ENCODE measurements around the gene SLFN12L. TPM values are rescaled to one million over a fixed set of nuclear protein-coding genes. Genes with fewer than 3 reads are reported as not detected.
"Not testable (repeated sequence)": the region's sequence is repeated elsewhere in the genome, so short reads cannot be mapped to it uniquely, and the experiment has no call there.

Gene SLFN12L
- not detected in 2 replicates for total RNA-seq (2014; rRNA removed; shearing (Covaris generic))
- not detected in 2 replicates for polyA plus RNA-seq (2015; cell fraction: cytosol; rRNA removed)
- 0.07 TPM in 1 of 2 replicates, not detected in the other for polyA plus RNA-seq (2015; cell fraction: nucleus; rRNA removed)

GRCh38 chr17:35537601-35538141 is at the start of gene SLFN12L:
TSS of gene SLFN12L (minus strand) at chr17:35537678. CDS start at chr17:35522364, 15,314 bp downstream.
- no peak for DNase-seq (ENCODE audit: low read depth)

GRCh38 chr17:35586569-35587073 is 49.1 kb upstream of the SLFN12L start:
- DNase-seq (ENCODE audit: low read depth): no peak

GRCh38 chr17:35584061-35584460 is 46.6 kb upstream of the SLFN12L start:
- DNase-seq (ENCODE audit: low read depth): no peak

DNA sequence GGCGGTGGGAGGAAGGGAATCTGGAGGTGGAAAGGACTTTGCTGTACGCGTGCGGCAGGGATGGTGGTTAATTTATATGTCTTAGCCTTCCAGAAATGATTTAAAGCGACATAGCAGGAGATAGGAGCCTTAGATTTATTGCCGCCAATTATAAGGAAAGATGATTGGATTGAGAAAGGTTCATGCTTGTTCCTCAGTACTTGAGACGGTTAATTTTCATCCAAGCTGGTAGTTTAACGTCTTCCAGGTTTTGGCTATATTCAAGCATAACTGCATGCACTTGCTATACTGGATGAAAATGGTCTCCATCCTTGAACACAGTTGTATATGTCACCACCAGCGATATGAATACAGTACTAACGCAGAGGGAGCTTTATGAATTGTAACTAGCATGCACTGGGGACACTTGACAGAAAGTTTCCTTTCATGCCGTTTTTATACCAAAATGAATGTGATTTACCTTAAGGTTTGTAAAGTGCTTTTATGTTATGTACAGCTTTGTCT is 41.5 kb upstream of the SLFN12L start:
- DNase-seq (ENCODE audit: low read depth): no peak

- DNase-seq (ENCODE audit: low read depth): peak; percentile 91
Observed at GRCh38 chr17:35578197-35578928, 40.9 kb upstream of the SLFN12L start, which contains the start of gene PEX12. TSS of gene PEX12 (minus strand) at chr17:35578571. CDS start at chr17:35578021, 550 bp downstream.

DNA sequence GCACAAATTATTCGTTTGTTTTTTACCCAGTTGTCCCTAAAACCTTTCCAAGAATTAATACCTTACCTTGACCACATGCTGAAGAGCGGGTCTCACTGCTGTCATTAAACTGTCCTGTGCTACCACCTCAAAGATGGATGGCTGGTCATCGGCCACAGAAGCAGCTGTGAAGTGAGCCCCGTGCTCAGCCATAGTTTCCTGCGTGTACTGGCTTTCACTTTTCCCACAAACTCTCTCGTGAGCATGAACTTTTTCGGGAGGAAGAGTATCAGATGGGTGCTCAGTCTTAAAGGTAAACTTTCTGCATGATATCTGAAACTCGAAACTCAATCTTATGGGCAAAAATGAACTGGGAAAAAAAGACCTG is 40.3 kb upstream of the SLFN12L start:
- DNase-seq (ENCODE audit: low read depth): no peak

- DNase-seq (ENCODE audit: low read depth): no peak
Observed at GRCh38 chr17:35575759-35576158, 38.3 kb upstream of the SLFN12L start.

- DNase-seq (ENCODE audit: low read depth): no peak
Observed at GRCh38 chr17:35569405-35569804, 31.9 kb upstream of the SLFN12L start.

DNA sequence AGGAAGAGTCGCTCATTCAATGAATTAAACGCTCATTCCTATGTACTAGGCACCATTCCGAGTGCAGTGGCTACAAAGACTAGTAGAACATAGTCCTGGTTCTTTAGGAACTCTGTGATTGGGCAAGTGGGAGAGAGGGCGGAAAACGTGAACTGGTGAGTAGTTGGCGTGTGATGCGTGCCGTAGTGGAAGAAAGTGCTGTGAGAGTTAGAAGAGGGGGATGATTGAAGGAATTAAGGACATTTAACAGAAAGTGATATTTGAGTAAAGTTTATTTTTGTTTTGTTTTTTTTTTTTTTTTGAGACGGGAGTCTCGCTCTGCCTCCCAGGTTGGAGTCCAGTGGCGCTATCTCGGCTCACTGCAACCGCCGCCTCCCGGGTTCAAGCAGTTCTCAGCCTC is 31.1 kb upstream of the SLFN12L start:
- peak; percentile 35 for DNase-seq (ENCODE audit: low read depth)

DNA sequence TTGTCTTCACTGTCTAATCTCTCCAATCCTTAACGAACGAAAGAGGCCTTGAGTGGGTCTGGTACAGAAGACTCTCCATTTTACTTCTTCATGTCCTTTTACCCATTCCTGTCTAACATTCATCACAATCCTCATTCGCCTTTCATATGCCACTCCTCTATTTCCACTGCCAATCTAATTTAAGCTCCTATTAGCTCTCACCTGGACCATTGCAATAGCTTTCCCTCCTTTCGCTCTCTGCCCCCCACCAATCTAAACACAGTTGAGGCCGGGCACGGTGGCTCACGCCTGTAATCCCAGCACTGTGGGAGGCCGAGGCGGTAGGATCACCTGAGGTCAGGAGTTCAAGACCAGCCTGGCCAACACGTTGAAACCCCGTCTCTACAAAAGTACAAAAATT is 29.5 kb upstream of the SLFN12L start:
- DNase-seq (ENCODE audit: low read depth): no peak

- DNase-seq (ENCODE audit: low read depth): not testable (repeated sequence)
Observed at GRCh38 chr17:35563181-35563580, 25.7 kb upstream of the SLFN12L start.

DNA sequence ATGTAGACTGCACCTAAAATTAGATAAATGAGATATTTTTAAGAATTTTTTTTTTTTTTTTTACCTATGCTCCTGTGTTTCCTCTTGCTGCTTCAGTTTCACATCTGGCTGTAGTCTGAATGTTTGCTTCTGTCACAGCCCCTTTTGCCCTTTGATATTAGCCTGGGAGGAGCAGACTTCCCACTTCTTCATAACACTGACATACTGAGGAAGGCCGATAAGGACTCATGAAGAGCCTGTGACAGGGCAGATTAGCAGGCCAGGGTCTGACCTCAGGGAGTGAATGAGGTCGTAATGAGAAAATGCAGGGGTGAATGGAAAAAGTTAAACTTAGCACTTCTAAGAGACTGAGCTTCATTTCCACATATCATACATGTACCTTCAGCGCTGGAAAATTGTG is 23.2 kb upstream of the SLFN12L start, which contains the start of gene SLFN14:
Gene SLFN14, minus strand, starts transcription at position 117 of the 400 bp plus-strand sequence. CDS start 2,757 bp downstream, outside the sequence.
- no peak for DNase-seq (ENCODE audit: low read depth)

DNA sequence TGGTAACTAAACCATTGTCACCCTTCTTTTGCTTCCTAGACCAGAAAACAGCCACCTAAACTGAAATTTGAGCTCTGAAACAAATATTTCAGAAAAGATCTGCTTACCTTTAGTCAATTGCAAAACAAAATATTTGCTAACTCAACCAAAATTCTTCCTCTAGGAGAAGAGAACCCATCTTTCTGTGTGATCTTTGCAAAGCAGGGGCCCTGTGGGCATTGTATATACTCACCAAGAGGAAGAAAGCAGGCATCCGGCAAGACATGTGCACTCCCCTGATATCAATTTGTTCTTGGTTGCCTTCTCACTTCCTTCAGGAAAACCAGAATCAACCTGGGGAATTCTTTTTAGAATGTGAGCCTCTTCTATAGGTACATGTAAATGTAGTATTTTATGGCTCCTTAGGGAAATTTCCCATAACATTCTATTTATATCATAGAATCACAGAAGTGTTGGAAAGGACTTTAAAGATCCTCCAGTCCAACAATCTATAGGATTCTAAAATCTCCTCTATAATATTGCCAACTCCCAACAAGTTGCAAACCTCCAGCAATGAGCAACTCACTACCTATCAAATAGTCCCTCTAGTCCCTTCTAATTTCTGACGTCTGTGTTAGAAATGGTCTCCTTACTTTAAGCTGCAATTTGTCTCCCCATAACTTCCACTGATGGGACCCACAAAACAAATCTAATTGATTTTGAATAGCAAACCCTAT is 22.2 kb upstream of the SLFN12L start:
- no peak for DNase-seq (ENCODE audit: low read depth)

DNA sequence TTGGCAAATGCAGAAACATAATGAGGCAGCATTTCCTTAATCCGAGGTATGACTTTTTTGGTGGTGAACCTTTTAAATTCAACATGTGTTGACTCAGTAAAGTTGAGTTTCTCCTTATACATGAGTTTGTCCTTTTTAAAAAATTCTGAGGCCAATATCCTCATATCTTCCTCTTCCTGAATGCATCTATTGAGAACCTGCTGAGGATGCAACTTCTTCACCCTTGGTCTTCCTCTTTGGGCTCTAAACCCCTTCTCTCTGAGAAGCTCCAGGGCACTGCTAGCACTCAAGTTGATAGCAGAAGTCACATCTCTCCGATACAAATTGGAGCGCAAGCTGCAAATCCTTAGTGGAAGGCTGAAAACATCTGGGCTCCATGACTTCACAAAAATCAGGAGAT is 19.9 kb upstream of the SLFN12L start:
- DNase-seq (ENCODE audit: low read depth): no peak

DNA sequence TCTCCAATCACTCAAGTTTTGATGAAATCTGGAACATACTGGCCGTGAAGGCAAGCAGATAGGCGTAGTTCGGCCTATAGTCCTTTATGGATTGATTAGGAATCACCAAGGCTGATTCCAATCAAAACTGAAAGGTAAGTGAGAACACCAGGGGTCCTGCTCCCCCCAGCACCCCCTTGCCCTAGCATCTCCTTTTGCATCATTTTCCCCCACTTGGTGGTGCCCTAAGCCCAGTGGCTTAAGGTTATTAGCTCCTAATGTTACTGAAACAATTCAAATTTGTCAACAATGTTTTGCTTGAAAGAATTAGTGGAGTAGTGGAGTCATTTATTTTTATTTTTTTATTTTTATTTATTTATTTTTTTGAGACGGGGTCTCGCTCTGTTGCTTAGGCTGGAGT is 18.2 kb upstream of the SLFN12L start:
- DNase-seq (ENCODE audit: low read depth): no peak

DNA sequence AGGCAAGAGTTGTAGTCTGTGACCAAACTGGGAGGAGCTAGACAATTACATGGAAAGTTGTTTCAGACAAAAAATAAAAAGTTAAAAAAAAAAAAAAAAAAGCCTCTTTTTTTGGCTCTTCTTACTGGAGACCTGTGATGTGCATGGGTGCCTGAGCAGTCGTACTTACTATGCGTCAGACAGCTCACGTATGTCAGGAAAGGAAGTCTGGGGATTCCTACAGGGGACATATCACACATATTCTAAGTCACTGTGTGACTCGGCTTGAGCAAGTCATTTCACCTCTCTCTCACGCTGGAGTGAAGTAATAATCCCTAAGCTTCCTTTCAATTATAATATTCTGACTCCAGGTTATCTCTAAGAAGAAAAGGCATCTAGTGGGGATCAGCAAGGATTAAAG is 17.2 kb upstream of the SLFN12L start:
- DNase-seq (ENCODE audit: low read depth): peak; percentile 23

DNA sequence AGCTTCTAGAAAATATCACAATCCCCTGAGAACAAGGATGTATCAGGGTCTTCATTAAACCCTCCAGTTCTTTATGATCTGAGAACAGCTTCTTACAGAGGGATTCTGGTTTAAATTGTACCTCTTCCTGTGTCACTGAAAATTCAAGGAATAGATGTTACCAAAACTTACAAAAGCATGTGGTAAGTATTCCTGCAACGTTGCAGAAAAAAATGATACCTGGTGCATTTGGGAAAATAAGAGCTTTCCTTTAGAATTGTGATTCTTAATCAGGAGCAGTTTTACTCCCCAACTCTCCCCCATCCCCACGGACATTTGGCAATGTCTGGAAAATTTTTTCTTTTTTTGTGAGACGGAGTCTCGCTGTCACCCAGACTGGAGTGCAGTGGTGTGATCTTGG is 15.8 kb upstream of the SLFN12L start:
- DNase-seq (ENCODE audit: low read depth): no peak

DNA sequence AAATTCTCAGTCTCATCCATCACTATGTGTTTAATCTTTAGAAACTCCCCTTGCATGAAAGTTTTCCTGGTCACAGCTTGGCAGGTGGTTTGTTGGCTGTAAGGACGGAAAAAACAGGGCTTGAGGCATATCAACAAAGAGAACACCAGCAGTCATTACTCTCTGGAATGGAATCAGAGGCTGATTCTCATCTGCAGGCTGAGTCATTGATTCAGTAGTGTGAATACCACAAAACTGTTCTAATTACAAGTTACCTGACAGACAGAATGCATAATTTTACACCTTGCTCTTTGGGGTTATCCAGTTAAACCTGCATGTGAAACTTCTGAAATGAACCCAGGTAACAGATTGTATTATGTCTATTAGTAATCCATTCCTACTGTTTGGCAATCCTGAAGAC is 11.5 kb upstream of the SLFN12L start:
- no peak for DNase-seq (ENCODE audit: low read depth)

DNA sequence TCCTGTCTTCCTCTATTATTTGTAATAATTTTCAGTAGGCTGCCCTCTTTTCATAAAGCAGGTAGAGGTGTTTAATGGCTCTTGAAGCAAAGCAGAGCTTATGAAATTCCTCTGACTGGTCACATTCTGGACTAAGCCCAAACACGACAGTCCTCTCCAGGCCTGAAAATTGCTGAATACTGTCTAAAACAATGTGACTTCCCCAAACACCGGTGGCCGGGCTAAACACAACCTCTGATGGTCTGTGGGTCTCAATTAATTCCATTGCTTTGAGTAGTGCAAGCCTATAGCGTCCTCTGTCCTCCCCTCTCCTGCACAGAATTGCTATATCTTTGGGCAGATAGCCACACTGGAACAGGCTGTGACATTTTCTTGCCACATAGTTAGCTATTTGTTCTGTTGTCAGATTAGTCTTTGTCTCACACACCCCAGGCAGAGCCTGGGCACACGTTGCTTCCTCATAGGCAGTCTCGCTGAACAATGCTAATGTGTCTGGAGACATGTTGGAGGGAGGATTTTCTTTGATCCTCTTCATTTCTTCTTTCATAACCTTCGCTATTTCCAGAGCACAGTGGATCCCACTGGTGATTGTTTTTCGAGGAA is 10.8 kb upstream of the SLFN12L start:
- no peak for DNase-seq (ENCODE audit: low read depth)

DNA sequence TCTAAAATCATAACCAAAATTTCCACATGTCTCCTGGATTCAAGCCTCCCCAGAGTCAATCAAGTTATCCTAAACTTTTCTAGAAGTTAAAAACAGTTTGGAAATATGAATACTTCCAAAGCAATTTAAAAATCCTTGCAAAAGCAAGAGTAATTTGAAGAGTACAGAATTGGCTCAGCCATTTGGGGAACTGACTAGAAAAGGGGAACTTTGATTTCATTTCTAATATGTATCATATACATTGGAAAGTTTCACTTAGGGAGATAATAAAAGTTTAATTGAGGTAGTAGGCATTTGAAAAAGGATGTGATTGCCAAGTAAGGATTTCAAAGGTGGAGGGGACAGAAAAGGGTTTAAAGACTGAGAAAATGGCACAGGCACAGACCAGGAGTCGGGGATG is 9.0 kb upstream of the SLFN12L start:
- no peak for DNase-seq (ENCODE audit: low read depth)

GRCh38 chr17:35545150-35545549 is 7.7 kb upstream of the SLFN12L start:
- no peak for DNase-seq (ENCODE audit: low read depth)

Data from HT1080 (cell line).